TTC549 (cell line): ENCODE data around the gene LRTM1.

Source experiments
- FAIRE-seq: peaks from 2 replicates; lab custom pipeline; 2012; peaks lifted over from hg19 to GRCh38; lab: Jason Lieb, UNC

The LRTM1 gene

GRCh38 chr3:54939557-54940300 lies 11.9 kb upstream of the LRTM1 start:
- FAIRE-seq: no peak

GRCh38 chr3:54936561-54936960 lies 8.7 kb upstream of the LRTM1 start:
- FAIRE-seq: no peak

- no peak for FAIRE-seq
These were observed 8.0 kb upstream of the LRTM1 start for GRCh38 chr3:54935869-54936268.

- no peak for FAIRE-seq
These were observed 4.7 kb upstream of the LRTM1 start for GRCh38 chr3:54932606-54933005.

GRCh38 chr3:54931182-54931581 lies 3.3 kb upstream of the LRTM1 start:
- no peak for FAIRE-seq

- FAIRE-seq: no peak
These were observed 9.3 kb downstream of the LRTM1 start for GRCh38 chr3:54918516-54918915.

- FAIRE-seq: no peak
These were observed 10.0 kb downstream of the LRTM1 start for GRCh38 chr3:54917862-54918261.

GRCh38 chr3:54917174-54917573 lies 10.7 kb downstream of the LRTM1 start:
- FAIRE-seq: no peak

- FAIRE-seq: no peak
These were observed 11.1 kb downstream of the LRTM1 start for GRCh38 chr3:54916732-54917131.

GRCh38 chr3:54915976-54916375 lies 11.9 kb downstream of the LRTM1 start:
- no peak for FAIRE-seq

- no peak for FAIRE-seq
These were observed 12.7 kb downstream of the LRTM1 start for GRCh38 chr3:54915181-54915580.

GRCh38 chr3:54914180-54914579 lies 13.7 kb downstream of the LRTM1 start:
- no peak for FAIRE-seq

- no peak for FAIRE-seq
These were observed 18.7 kb downstream of the LRTM1 start for GRCh38 chr3:54909191-54909590.

GRCh38 chr3:54906763-54907162 lies 21.1 kb downstream of the LRTM1 start:
- no peak for FAIRE-seq

GRCh38 chr3:54905920-54906319 lies 21.9 kb downstream of the LRTM1 start:
- FAIRE-seq: no peak

- FAIRE-seq: no peak
These were observed 22.5 kb downstream of the LRTM1 start for GRCh38 chr3:54905261-54905888.

GRCh38 chr3:54901906-54902685 lies 25.8 kb downstream of the LRTM1 start:
- no peak for FAIRE-seq

GRCh38 chr3:54900838-54901591 lies 26.8 kb downstream of the LRTM1 start:
- no peak for FAIRE-seq

GRCh38 chr3:54899273-54899672 lies 28.6 kb downstream of the LRTM1 start:
- no peak for FAIRE-seq

- no peak for FAIRE-seq
These were observed 30.7 kb downstream of the LRTM1 start for GRCh38 chr3:54897028-54897711.

- FAIRE-seq: no peak
These were observed 32.2 kb downstream of the LRTM1 start for GRCh38 chr3:54895613-54896012.

GRCh38 chr3:54892168-54892567 lies 35.7 kb downstream of the LRTM1 start:
- no peak for FAIRE-seq
